Osteocyte (in vitro differentiated cells): Measurements from ENCODE around the gene ASB2. TPM values are rescaled to one million over a fixed set of nuclear protein-coding genes. Genes with fewer than 3 reads are reported as not detected.
A peak's percentile ranks its signal among the peaks of the same experiment; 100 is the strongest.

Experiments
- DNase-seq: peaks from one replicate; pipeline ENCODE4 v3.0.0; 2021; ENCODE audit warnings: mixed read lengths; ENCODE audit not compliant: unreplicated experiment; ENCODE audit errors: extremely low spot score
- H3K27ac Mint-ChIP-seq: one replicate; pipeline ENCODE4 v1.8.0; 2021; ENCODE audit warnings: mild to moderate bottlenecking, mixed read lengths; ENCODE audit not compliant: unreplicated experiment
- H3K27me3 Mint-ChIP-seq: one replicate; pipeline ENCODE4 v1.8.0; 2021; ENCODE audit warnings: mixed read lengths; ENCODE audit not compliant: unreplicated experiment
- H3K36me3 Mint-ChIP-seq: one replicate; pipeline ENCODE4 v1.8.0; 2021; ENCODE audit warnings: mixed read lengths; ENCODE audit not compliant: unreplicated experiment
- H3K4me1 Mint-ChIP-seq: one replicate; pipeline ENCODE4 v1.8.0; 2021; ENCODE audit warnings: mixed read lengths; ENCODE audit not compliant: unreplicated experiment
- H3K4me3 Mint-ChIP-seq: one replicate; pipeline ENCODE4 v1.8.0; 2021; ENCODE audit warnings: mild to moderate bottlenecking, moderate library complexity, mixed read lengths; ENCODE audit not compliant: unreplicated experiment
- H3K9me3 Mint-ChIP-seq: one replicate; pipeline ENCODE4 v1.8.0; 2021; ENCODE audit warnings: mixed read lengths; ENCODE audit not compliant: unreplicated experiment
- CTCF ChIP-seq: fragments of 200-600 bp; sonication (generic); IDR thresholded peaks from 2 replicates; pipeline ENCODE4 v1.5.0; 2021; ENCODE audit warnings: antibody characterized with exemption, mild to moderate bottlenecking, moderate library complexity
- total RNA-seq: library from RNA; stranded (reverse); gene quantifications from 2 replicates; pipeline ENCODE4 v1.2.1, GENCODE V29; 2021

The ASB2 gene
- total RNA-seq, 1 donor from 2014 or later = 0.38 TPM

GRCh38 chr14:93940437-93940836 is 35.9 kb downstream of the ASB2 start:
- H3K27ac Mint-ChIP-seq = no peak overlapping the region
- H3K36me3 Mint-ChIP-seq = no peaks in the 10 kb centered on the region
- no peaks in the 10 kb centered on the region for H3K9me3 Mint-ChIP-seq
- H3K4me3 Mint-ChIP-seq = no peak overlapping the region
- H3K27me3 Mint-ChIP-seq = peaks cover 36% of the 10 kb centered on the region
- peaks cover 23% of the 10 kb centered on the region for H3K4me1 Mint-ChIP-seq
- no peak for TF ChIP-seq CTCF
- DNase-seq = no peak

GRCh38 chr14:93939304-93940229 is 36.8 kb downstream of the ASB2 start:
- DNase-seq = peak; percentile 91
- peaks cover 40% of the 10 kb centered on the region for H3K27me3 Mint-ChIP-seq

GRCh38 chr14:93938751-93939303 is 37.5 kb downstream of the ASB2 start:
- Mint-ChIP-seq H3K27ac (no peak overlapping the region), H3K36me3 (no peaks in the 10 kb centered on the region), H3K4me1 (peaks cover 19% of the 10 kb centered on the region), H3K27me3 (peaks cover 40% of the 10 kb centered on the region), H3K4me3 (no peak overlapping the region), H3K9me3 (no peaks in the 10 kb centered on the region)
- no peak for TF ChIP-seq CTCF
- DNase-seq = no peak

More at GRCh38 chr14:93939304-93940229, 36.8 kb downstream of the ASB2 start:
- peak; percentile 94 for TF ChIP-seq CTCF
- no peaks in the 10 kb centered on the region for H3K36me3 Mint-ChIP-seq
- H3K9me3 Mint-ChIP-seq = no peaks in the 10 kb centered on the region
- H3K4me1 Mint-ChIP-seq = peaks cover 21% of the 10 kb centered on the region
- H3K27ac Mint-ChIP-seq = no peak overlapping the region
- no peak overlapping the region for H3K4me3 Mint-ChIP-seq

- no peak for TF ChIP-seq CTCF
- peaks cover 13% of the 10 kb centered on the region for H3K4me1 Mint-ChIP-seq
- H3K36me3 Mint-ChIP-seq = no peaks in the 10 kb centered on the region
- no peak overlapping the region for H3K4me3 Mint-ChIP-seq
- H3K9me3 Mint-ChIP-seq = no peaks in the 10 kb centered on the region
- H3K27ac Mint-ChIP-seq = no peak overlapping the region
- DNase-seq = no peak
- peaks cover 38% of the 10 kb centered on the region for H3K27me3 Mint-ChIP-seq
Measured at GRCh38 chr14:93937519-93937918, 38.9 kb downstream of the ASB2 start.

GRCh38 chr14:93936926-93937325 is 39.4 kb downstream of the ASB2 start:
- no peaks in the 10 kb centered on the region for H3K9me3 Mint-ChIP-seq
- no peak for TF ChIP-seq CTCF
- H3K4me3 Mint-ChIP-seq = no peak overlapping the region
- peaks cover 38% of the 10 kb centered on the region for H3K27me3 Mint-ChIP-seq
- no peak for DNase-seq
- no peaks in the 10 kb centered on the region for H3K36me3 Mint-ChIP-seq
- no peak overlapping the region for H3K27ac Mint-ChIP-seq
- peaks cover 8% of the 10 kb centered on the region for H3K4me1 Mint-ChIP-seq
